ENCODE measurements around the gene SLC23A2.

SLC23A2 gene

GRCh38 chr20:4811661-4812181, 189.6 kb downstream of the SLC23A2 start:
- no peak for DNase-seq

GRCh38 chr20:4811257-4811656, 190.1 kb downstream of the SLC23A2 start:
- no peak for DNase-seq

DNA sequence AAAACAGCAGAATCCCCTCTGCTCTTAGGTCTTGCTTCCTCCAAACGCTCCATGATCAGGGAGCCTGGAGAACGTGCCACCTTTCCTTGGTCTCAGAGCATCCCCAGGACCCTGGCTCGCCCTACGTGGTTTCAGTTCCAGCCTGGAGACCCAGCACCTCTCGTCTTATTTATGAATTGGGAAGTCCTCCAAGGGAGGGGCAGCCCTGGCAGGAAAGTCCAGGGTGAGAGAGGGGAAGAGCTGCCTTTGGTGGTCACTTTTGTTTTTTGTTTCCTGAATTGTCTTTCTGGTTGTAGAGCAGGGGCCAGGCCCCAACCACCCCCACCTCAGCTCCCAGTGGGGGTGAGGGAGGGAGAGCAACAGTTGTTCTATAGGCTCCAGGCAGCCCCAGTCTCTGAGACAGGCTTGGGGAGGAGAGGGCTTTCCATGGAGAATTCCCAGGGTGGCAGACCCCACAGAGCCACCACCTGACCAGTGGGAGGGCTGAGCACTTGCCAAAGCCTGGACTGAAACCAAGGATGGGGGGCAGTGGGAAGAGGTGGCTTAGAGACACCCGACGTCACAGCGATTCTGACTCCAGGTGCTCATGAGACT, 190.8 kb downstream of the SLC23A2 start:
- DNase-seq = no peak

GRCh38 chr20:4809707-4810106, 191.6 kb downstream of the SLC23A2 start:
- peak; percentile 7 for DNase-seq

- DNase-seq = no peak
Observed at GRCh38 chr20:4808872-4809271, 192.4 kb downstream of the SLC23A2 start.

DNA sequence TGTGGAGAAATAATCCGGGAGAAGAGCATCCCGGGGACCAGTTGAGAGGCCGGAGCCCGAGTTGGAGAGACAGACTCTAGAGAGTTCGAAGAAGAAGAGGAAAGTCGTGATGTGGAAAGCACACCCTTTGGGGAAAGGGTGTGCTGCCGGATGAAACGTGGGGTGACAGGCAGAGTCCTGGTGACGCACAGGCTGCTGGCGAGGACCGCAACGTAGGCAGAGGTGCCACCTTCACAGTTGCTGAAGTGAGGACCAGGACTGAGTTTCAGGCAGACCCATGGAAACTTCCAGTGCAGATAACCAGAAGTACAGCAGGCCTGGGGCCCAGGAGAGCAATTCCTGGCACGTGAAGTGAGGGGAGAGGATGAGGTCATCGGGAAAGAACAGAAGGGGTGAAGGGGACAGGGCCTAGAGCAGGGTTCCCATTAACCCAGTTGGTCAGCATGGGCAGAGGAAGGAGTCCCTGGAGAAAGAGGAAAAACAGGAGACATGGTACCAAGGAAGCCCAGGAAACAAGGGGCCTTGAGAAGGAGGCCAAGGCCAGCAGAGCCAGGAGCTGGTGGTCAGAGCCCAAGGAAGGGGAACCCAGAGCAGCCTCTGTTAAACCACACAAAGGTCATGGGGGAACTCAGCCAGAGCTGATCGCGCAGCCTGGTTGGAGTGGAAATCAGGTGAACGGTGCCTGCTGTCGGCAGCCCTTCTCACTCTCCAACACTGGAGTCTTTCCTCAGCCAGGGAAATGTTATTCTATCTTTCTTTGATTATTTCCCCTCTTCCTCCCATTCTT, 195.5 kb downstream of the SLC23A2 start:
- no peak for DNase-seq

- no peak for DNase-seq
Observed at GRCh38 chr20:4802527-4802926, 198.8 kb downstream of the SLC23A2 start.

Data from COR-L47 (cell line).